ENCODE data around the gene VCL. TPM values are rescaled to one million over a fixed set of nuclear protein-coding genes. Genes with fewer than 3 reads are reported as not detected.
"Not testable (repeated sequence)": the region's sequence is repeated elsewhere in the genome, so short reads cannot be mapped to it uniquely, and the experiment has no call there.

The VCL gene
- total RNA-seq, 2 donors from 2014 or later, result 12.2 to 19.2 TPM

GRCh38 chr10:73965267-73965889 is 32.5 kb upstream of the VCL start:
- H3K36me3 Mint-ChIP-seq (ENCODE audit: insufficient read depth in 2 of 2); H3K27me3 Mint-ChIP-seq (ENCODE audit: low read depth); DNase-seq; H3K9me3 Mint-ChIP-seq; ATAC-seq (replicated peaks in 1 of 2); H3K27ac Mint-ChIP-seq; H3K4me1 Mint-ChIP-seq (ENCODE audit: low read depth); H3K4me3 Mint-ChIP-seq: not testable (repeated sequence)

- no peaks in the 10 kb centered on the region for H3K36me3 Mint-ChIP-seq (ENCODE audit: insufficient read depth in 2 of 2)
- H3K4me3 Mint-ChIP-seq, result no peak overlapping the region
- ATAC-seq (replicated peaks in 1 of 2) (no peak), DNase-seq (no peak)
- no peak overlapping the region for H3K27ac Mint-ChIP-seq
- no peaks in the 10 kb centered on the region for H3K4me1 Mint-ChIP-seq (ENCODE audit: low read depth)
- no peaks in the 10 kb centered on the region for H3K9me3 Mint-ChIP-seq
- H3K27me3 Mint-ChIP-seq (ENCODE audit: low read depth), result no peaks in the 10 kb centered on the region
These were observed 31.8 kb upstream of the VCL start for GRCh38 chr10:73965890-73966768.

GRCh38 chr10:73967022-73967429 is 30.9 kb upstream of the VCL start:
- H3K9me3 Mint-ChIP-seq, result no peaks in the 10 kb centered on the region
- H3K36me3 Mint-ChIP-seq (ENCODE audit: insufficient read depth in 2 of 2), result no peaks in the 10 kb centered on the region
- no peaks in the 10 kb centered on the region for H3K27me3 Mint-ChIP-seq (ENCODE audit: low read depth)
- H3K4me3 Mint-ChIP-seq, result no peak overlapping the region
- H3K27ac Mint-ChIP-seq, result no peak overlapping the region
- DNase-seq, result no peak
- ATAC-seq (replicated peaks in 1 of 2), result no peak
- H3K4me1 Mint-ChIP-seq (ENCODE audit: low read depth), result no peaks in the 10 kb centered on the region

- Mint-ChIP-seq H3K36me3 (ENCODE audit: insufficient read depth in 2 of 2) (no peaks in the 10 kb centered on the region), H3K9me3 (no peaks in the 10 kb centered on the region), H3K4me1 (ENCODE audit: low read depth) (no peaks in the 10 kb centered on the region), H3K4me3 (no peak overlapping the region), H3K27ac (no peak overlapping the region), H3K27me3 (ENCODE audit: low read depth) (no peaks in the 10 kb centered on the region)
- DNase-seq (no peak), ATAC-seq (replicated peaks in 1 of 2) (no peak)
These were observed 30.4 kb upstream of the VCL start for GRCh38 chr10:73967544-73967943.

- Mint-ChIP-seq H3K27ac (no peak overlapping the region), H3K4me1 (ENCODE audit: low read depth) (no peaks in the 10 kb centered on the region), H3K4me3 (no peak overlapping the region), H3K9me3 (no peaks in the 10 kb centered on the region), H3K36me3 (ENCODE audit: insufficient read depth in 2 of 2) (no peaks in the 10 kb centered on the region), H3K27me3 (ENCODE audit: low read depth) (no peaks in the 10 kb centered on the region)
- ATAC-seq (replicated peaks in 1 of 2) (no peak), DNase-seq (no peak)
These were observed 29.8 kb upstream of the VCL start for GRCh38 chr10:73968098-73968521.

- peaks cover 11% of the 10 kb centered on the region for H3K4me1 Mint-ChIP-seq (ENCODE audit: low read depth)
These were observed 28.6 kb upstream of the VCL start for GRCh38 chr10:73969224-73969841.

GRCh38 chr10:73970845-73971244 is 27.1 kb upstream of the VCL start:
- no peak for DNase-seq
- H3K4me3 Mint-ChIP-seq, result no peak overlapping the region
- H3K4me1 Mint-ChIP-seq (ENCODE audit: low read depth), result peaks cover 17% of the 10 kb centered on the region
- H3K9me3 Mint-ChIP-seq, result no peaks in the 10 kb centered on the region
- no peak for ATAC-seq (replicated peaks in 1 of 2)
- H3K27ac Mint-ChIP-seq, result no peak overlapping the region
- H3K36me3 Mint-ChIP-seq (ENCODE audit: insufficient read depth in 2 of 2), result peaks cover under 1 to 1% of the 10 kb centered on the region in 2 donors
- no peaks in the 10 kb centered on the region for H3K27me3 Mint-ChIP-seq (ENCODE audit: low read depth)

More at GRCh38 chr10:73969224-73969841, 28.6 kb upstream of the VCL start:
- no peak overlapping the region for H3K4me3 Mint-ChIP-seq
- no peak overlapping the region for H3K27ac Mint-ChIP-seq
- no peak for ATAC-seq (replicated peaks in 1 of 2)
- no peaks in the 10 kb centered on the region for H3K9me3 Mint-ChIP-seq
- no peaks in the 10 kb centered on the region for H3K27me3 Mint-ChIP-seq (ENCODE audit: low read depth)
- no peaks in the 10 kb centered on the region for H3K36me3 Mint-ChIP-seq (ENCODE audit: insufficient read depth in 2 of 2)
- no peak for DNase-seq

GRCh38 chr10:73971636-73972354 is 26.1 kb upstream of the VCL start:
- Mint-ChIP-seq H3K36me3 (ENCODE audit: insufficient read depth in 2 of 2) (peaks cover 2% of the 10 kb centered on the region in 2 donors), H3K4me1 (ENCODE audit: low read depth) (peaks cover 17% of the 10 kb centered on the region), H3K9me3 (no peaks in the 10 kb centered on the region), H3K27ac (no peak overlapping the region), H3K27me3 (ENCODE audit: low read depth) (no peaks in the 10 kb centered on the region), H3K4me3 (no peak overlapping the region)
- DNase-seq, result no peak
- no peak for ATAC-seq (replicated peaks in 1 of 2)

- no peaks in the 10 kb centered on the region for H3K9me3 Mint-ChIP-seq
- H3K36me3 Mint-ChIP-seq (ENCODE audit: insufficient read depth in 2 of 2), result peaks cover 2% of the 10 kb centered on the region in 2 donors
- no peak overlapping the region for H3K27ac Mint-ChIP-seq
- no peak for ATAC-seq (replicated peaks in 1 of 2)
- peaks cover 17% of the 10 kb centered on the region for H3K4me1 Mint-ChIP-seq (ENCODE audit: low read depth)
- H3K27me3 Mint-ChIP-seq (ENCODE audit: low read depth), result no peaks in the 10 kb centered on the region
- no peak for DNase-seq
- H3K4me3 Mint-ChIP-seq, result no peak overlapping the region
These were observed 24.5 kb upstream of the VCL start for GRCh38 chr10:73973427-73973826.

- peak overlapping the region in 1 of 2 donors; percentile 61 for H3K4me3 Mint-ChIP-seq
- H3K27me3 Mint-ChIP-seq (ENCODE audit: low read depth), result no peaks in the 10 kb centered on the region
- no peaks in the 10 kb centered on the region for H3K9me3 Mint-ChIP-seq
- H3K4me1 Mint-ChIP-seq (ENCODE audit: low read depth), result peaks cover 17% of the 10 kb centered on the region
- peaks cover 2% of the 10 kb centered on the region in 2 donors for H3K36me3 Mint-ChIP-seq (ENCODE audit: insufficient read depth in 2 of 2)
- no peak for DNase-seq
- no peak for ATAC-seq (replicated peaks in 1 of 2)
- H3K27ac Mint-ChIP-seq, result no peak overlapping the region
These were observed 23.5 kb upstream of the VCL start for GRCh38 chr10:73974309-73974946.

- Mint-ChIP-seq H3K27me3 (ENCODE audit: low read depth) (no peaks in the 10 kb centered on the region), H3K4me1 (ENCODE audit: low read depth) (peaks cover 17% of the 10 kb centered on the region), H3K9me3 (no peaks in the 10 kb centered on the region), H3K27ac (no peak overlapping the region), H3K4me3 (no peak overlapping the region), H3K36me3 (ENCODE audit: insufficient read depth in 2 of 2) (peaks cover 2% of the 10 kb centered on the region in 2 donors)
- ATAC-seq (replicated peaks in 1 of 2) (no peak), DNase-seq (no peak)
These were observed 22.5 kb upstream of the VCL start for GRCh38 chr10:73975388-73975787.

GRCh38 chr10:73979141-73979808 is 18.6 kb upstream of the VCL start:
- ATAC-seq (replicated peaks in 1 of 2) (no peak), DNase-seq (no peak)
- H3K27me3 Mint-ChIP-seq (ENCODE audit: low read depth), result no peaks in the 10 kb centered on the region
- H3K36me3 Mint-ChIP-seq (ENCODE audit: insufficient read depth in 2 of 2), result peaks cover 2% of the 10 kb centered on the region in 2 donors
- H3K9me3 Mint-ChIP-seq, result no peaks in the 10 kb centered on the region
- H3K27ac Mint-ChIP-seq, result no peak overlapping the region
- peaks cover 7% of the 10 kb centered on the region for H3K4me1 Mint-ChIP-seq (ENCODE audit: low read depth)
- H3K4me3 Mint-ChIP-seq, result no peak overlapping the region
